Heart left ventricle (tissue), 13 donors: ENCODE data around the gene C22orf42.
A peak's percentile ranks its signal among the peaks of the same experiment; 100 is the strongest.

Source experiments
- CTCF ChIP-seq, 12 donors: fragments of 200-600 bp; sonication (generic) in 4 of 12; IDR thresholded peaks; one replicate each; pipeline versions ENCODE4 v1.5.0 to v1.8.0; 2018 to 2022; ENCODE audit warnings: antibody characterized with exemption in 12 of 12, mild to moderate bottlenecking in 5 of 12
- POLR2A ChIP-seq, 2 donors: fragments of 450-650 bp; IDR thresholded peaks; one replicate each; pipeline ENCODE4 v1.6.1; 2017; ENCODE audit warnings: antibody characterized with exemption in 2 of 2, mild to moderate bottlenecking in 2 of 2, moderate library complexity in 2 of 2
- donor health status: ischemic (EF 13 %, LVEDD 7.1; RV severe dilation, severe dysfunction).
- donor health status: DM: no; HTN: yes; CAD: no.
- donor health status: DM: no; HTN: no; CAD: no.
- donor health status: ischemic (EF 25% LVEDD 6.9; RV normal size, moderate dysfunction).
- donor health status: ischemic (EF 25% LVEDD 5.7; RV mildly dilated, moderate dysfunction).
- donor health status: ischemic (EF 35%, LVEDD 5.7; RV mildly dilated, moderate dysfunction).
- donor health status: nonischemic (EF 11% LVEDD 7.7; RV severe dilation, severe dysfunction).
- donor health status: DM: yes; HTN: yes; CAD: no.
- donor health status: PGD.
- donor health status: ischemic (EF 29% LVEDD 5.4; RV normal size, mild dysfunction).
- donor health status: nonischemic (EF 23%, LVEDD 6.1; RV moderate dilation, normal function).

GRCh38 chr22:32175683-32176644 is 16.9 kb upstream of the C22orf42 start:
- TF ChIP-seq CTCF (IDR thresholded peaks at IDR 0.05) (peak in 1 of 12 donors; percentile 8), POLR2A (IDR thresholded peaks at IDR 0.05) (no peak)
